Testis (tissue), 2 donors: ENCODE data around the gene PROSER2.

ENCODE experiments used
- CTCF ChIP-seq, 3 experiments: fragments of 450-650 bp in 2 of 3; fragments of 200-600 bp in 1 of 3; sonication (generic) in 1 of 3; IDR thresholded peaks; one replicate each; pipeline ENCODE4 v1.5.1; 2016 to 2019; ENCODE audit warnings: antibody characterized with exemption in 3 of 3, mild to moderate bottlenecking in 2 of 3, moderate library complexity in 1 of 3
- POLR2A ChIP-seq: fragments of 450-650 bp; IDR thresholded peaks from one replicate; pipeline ENCODE4 v1.6.1; 2017; ENCODE audit warnings: antibody characterized with exemption, mild to moderate bottlenecking, moderate library complexity

DNA sequence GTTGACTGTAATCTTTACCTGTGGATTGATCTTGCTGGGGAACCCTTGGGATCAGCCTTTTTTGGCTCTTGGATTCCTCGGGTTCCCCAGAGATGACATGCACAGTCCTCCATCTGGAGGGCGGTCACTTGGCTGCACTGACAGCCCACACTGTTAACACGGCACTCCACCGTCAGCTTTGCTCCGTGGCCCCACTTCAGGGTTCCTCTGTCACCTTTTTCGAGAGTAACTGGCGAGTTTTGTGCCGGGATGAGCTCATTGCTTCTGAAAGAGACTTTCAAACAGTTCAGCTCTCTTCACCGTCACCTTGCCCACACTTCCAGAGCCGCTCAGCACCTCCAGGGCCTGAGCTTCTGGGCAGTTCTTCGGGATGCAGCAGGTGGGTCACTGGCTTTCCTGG is 42.4 kb downstream of the PROSER2 start:
- TF ChIP-seq CTCF (IDR thresholded peaks at IDR 0.05): no peak
- TF ChIP-seq POLR2A: no peak
